Stimulated activated CD8-positive, alpha-beta memory T cell treated with anti-CD3 and anti-CD28 coated beads, Interleukin-15, amount 100 ng/mL, for 1 hour (primary cell): ENCODE measurements around the gene NFU1.

Experiments used
- DNase-seq: peaks from one replicate; pipeline ENCODE4 v3.0.0-alpha.2; 2020; ENCODE audit warnings: low read depth

Gene NFU1

DNA sequence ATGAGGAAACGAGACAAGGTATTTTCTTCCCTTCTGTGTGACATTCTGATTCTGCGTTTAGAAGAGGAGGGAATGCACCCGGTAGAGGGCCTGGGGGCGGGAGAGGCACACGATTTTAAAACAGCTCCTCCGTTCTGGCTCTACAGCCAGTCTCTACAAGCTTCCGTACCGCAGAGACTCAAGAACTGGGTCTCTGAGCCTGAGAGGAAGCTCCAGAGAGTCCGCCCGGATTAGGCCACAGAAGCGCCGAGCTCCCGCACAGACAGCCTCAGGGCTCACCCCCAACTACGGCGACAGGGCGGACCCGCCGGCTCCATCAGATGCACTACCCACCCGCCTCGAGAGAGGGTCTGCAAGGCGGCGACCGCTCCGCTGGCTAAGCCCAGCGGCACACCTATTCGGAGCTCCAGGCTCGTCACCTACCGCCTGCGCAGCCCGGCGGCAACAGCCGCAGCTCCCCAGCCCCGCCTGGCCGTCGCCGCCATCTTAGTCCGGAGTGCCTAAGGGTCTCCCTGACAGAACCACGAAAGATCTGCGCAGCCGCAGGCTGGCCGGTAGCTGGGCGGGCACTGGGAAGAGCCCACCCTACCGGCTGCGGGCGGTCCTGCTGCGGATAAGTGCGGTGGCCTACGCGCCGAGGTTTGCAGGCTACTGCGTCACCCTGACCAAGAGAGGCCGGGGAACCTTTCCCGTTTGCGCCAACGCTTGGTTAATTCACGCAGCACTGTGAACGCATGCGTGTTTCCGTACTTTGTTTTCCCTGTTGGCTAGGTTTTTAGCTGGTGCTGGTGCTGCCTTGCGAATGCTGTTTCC, at the start of gene NFU1:
TSS of gene NFU1 (minus strand) at position 498 of the 813 bp plus-strand sequence. CDS start at position 485, 13 bp downstream.
- peak; percentile 60 for DNase-seq

DNA sequence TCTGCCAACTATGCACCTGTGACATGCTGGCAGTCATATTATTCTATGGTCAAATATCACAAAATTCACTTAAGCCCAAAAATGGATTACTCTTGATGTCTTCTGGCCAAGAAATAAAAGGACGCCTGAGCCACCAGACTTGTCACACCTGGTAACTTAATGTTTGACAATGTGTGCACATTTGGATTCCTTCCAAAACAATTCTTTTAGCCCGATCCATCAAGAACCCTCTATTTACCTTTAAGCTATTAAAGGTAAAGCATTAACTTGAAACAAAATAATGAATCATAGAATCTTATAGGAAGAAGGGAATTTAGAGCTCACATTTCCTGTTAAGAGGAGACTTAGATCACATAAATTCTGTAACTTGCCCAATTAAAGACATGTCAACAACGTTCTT, 46.5 kb upstream of the NFU1 start:
- DNase-seq: no peak

DNA sequence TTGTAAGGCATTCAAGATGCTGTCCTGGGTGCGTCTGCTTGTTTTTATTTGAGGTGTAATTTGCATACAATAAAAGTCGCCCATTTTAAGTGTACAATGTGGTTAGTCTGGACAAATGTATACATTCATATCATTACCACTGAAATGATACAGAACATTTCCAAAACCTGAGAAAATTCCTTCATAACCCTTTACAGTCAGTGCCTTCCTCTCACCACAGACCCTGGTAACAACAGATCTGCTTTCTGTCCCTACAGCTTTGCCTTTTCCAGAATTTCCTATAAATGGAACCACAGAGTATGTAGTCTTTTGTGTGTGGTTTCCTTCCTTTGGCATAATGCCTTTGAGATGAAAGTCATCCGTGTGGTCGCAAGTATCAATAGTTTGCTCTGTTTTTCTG, 45.8 kb upstream of the NFU1 start:
- DNase-seq: no peak

DNA sequence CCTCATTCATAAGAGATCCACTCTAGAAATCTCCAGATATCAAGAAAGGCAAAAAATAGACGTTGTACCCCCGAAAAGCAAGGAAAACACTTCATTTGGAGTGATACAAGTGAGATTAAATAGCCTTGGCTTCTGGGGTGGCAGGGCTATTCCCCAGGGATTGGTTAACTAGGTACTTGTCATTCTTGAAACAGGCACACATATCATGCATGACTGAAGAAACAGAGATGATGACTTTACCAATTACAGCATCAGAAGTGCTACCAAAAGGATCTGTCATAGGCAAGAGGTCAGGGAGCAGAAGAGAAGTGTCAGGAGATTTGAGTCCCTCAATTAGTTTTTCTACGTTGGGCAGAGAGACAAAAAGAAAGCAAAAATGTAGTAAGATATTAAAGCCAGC, 45.2 kb upstream of the NFU1 start:
- DNase-seq: no peak

DNA sequence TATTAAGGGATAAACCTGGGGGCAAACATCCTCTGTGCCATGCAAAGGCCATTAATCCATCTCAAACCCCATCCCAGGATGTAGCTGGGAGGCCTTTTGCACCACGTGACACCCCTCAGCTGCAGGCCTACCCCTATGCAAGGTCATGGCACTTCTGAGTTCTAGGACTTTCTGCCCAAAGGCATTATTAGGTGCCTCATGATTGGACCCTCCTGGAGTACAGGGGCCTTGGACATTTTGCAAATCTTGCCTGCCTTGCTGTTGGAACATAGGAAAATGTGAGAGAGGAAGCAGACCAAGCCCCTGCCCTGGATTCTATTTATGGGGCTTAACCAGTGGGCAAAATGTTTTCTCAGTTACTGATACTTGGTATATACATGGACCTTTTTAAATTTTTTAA, 44.2 kb upstream of the NFU1 start:
- DNase-seq: no peak

DNA sequence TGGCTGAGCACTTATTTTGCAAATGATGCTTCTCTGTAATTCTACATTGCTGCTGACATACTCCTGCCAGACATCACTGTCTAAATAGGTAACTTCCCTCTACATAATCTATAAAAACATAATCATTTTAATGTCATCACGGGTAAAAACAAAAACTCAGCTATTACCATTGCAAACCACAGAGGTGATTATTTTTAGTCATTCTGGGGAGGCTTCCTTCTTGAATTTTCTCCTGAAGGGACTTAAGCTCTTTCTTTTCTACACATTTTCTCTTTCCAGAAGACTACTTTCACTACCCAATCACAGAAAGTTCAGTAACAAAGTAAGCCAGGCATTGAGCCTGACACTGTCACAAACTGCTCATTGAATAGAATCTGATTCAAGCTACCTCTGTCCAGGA, 40.4 kb upstream of the NFU1 start:
- no peak for DNase-seq

DNA sequence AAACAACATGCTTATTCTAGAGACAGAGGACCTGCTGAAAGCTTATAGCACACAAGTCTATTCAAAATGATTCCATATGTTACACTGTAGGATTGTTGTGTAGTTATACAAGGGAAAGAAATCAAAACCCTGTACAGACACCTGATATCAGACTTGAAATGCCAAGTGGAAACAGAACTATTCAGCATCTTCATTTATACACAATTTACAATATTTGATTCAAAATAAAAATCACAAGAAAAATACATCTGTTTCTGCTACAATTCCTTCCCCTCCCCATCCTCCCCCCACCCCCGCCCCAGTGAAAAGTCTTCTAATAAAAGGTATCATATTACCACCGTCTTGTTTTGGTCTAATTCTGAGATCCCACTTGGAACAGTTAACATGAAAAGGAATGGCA, 37.5 kb upstream of the NFU1 start:
- DNase-seq: no peak

DNA sequence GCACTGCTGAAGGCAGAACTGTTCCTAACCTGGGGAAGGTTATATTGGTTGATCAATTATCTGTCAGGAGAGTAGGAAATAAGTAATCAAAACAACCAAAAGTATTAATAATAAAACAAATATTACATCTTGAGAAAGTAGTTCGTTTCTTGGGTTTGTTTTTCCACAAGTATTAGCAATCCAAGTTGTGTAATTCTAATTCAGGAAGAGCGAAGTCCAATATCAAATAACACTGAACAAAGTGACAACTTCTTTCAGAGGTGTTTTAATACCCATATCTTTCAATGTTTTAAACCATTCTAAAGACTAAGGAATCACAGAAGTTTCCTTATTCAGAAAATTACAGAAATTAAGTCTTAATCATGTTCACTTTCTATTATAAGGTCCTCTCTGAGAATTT, 34.6 kb upstream of the NFU1 start:
- DNase-seq: no peak

DNA sequence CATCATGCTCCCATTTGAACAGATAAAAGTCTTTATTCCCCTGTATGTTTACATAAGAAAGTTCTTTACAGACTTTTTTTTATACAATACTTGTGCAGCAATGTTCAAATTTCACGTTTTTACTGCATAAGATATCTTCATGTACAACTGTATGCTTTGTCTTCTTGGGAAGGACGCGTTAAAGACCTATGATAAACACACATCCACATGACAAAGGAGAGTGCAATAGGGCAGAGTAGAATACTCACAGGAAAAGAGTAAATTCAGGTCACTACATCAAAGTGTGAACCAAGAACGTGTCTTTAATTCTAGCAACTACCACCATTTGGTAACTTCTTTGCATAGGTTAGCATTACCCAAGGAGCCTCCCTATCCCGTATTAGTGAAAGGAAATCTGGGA, 33.7 kb upstream of the NFU1 start:
- DNase-seq: no peak

DNA sequence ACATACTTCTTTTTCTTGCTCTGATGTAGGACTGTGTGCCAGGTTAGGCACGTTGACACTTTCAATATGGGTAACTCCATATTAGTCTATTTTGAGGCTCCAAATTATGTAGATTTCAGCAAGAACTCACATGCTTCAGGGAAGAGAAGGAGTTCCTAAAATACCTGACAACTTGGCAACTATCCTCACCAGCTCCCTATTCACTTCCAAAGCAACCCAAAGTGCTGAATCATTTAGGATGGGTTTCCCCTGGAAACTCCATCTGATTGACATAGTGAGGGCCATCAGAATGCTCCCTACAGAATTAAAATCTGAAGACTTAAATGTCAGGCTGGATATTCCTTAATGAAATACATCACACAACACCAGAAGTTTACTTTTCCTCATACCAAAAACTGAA, 32.5 kb upstream of the NFU1 start:
- DNase-seq: no peak

DNA sequence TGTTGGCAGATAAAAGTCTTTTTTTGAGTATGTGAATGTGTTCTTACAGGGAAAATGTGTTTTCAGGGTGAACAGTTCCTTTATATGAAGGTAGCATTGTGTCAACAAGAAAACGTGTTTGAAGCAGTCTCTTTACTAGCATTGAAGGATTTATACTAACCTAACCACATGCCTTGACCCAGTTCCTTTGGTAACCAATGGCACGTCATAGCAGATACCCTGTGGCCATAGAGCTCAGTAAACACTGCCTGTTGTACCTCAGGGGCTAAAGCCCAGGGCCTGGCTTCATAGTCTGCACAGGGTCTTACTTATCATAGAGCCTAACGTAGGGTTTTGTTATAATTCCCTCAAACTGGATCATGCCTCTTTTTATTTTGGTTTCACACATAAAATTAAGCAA, 32.1 kb upstream of the NFU1 start:
- DNase-seq: no peak

DNA sequence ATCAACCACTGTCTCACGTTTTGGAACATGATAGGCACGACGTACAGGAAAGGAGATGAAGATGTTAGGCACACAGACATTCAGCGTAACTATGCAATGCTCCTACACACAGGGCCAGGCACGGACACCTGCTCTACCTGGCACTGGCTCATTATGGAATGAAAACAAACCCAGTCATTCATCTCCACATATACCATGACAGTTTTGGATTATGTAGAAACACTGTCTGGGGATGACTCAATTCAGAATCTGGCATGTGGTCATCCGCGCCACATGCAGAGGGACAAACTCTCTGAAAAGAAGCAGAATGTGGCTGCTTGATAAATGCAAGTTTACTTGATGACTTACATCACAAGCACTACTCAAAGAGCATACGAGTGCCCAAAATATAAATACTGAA, 29.5 kb upstream of the NFU1 start:
- no peak for DNase-seq

DNA sequence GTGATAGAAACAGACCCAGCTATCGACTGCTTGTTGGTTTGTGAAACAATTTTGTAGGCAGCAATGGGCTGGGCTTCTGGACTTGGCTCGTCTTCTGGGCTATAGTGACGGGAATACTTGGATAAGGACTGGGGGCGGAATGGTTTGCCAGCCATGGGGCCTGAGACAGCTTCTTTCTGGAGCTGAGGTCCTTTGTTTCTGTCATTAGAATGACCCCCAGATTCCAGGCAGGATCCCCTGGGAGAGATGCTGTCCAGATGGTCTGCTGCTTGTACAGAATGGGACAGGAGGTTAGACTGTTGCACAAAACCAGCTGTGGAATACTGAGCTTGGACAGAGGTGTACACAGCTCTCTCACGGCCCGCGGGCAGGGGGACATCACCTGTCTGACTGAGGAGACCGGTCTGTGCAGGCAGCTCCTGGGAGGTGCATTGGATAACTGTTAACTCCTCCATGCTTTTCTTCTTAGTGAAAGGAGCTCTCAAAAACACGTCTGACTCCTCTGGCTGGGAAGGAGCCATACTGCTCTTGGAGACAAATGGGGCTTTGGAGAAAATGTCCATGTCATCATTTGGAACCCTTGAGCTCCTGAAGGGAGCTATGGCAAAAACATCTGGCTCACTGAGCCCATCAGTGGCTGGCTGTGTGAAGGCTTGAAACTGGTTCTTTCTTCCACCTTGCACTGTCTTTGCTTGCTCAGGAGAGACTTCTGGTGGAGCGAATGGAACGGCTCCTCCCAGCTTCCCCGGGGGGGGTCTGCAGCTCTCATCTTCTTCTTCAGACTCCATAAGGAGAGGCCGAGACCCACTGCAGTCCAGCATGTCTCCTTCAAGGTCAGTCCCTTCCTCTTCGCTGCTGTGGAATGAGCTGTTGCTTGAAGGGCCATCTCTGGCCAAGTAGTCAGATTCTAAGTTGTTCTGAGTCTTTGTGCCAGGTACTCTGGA, 28.6 kb upstream of the NFU1 start:
- no peak for DNase-seq

DNA sequence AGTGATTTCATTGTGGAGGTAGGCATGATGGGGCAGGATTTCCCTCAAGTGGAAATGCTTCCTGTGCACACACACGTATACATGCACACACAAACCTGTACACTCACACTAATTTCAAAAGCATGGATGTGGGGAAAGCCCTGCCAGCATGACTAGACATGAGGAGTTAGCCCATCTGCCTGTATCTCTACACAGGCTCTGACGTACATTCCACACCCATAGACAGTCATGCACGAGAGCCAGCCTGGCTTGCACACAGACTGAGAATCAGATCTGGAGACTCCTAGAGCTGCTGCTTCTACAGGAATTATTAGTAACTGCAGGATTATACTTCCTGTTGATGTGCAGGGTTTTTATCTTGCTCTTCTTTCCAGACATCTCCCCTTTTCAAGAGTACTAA, 27.3 kb upstream of the NFU1 start:
- no peak for DNase-seq

DNA sequence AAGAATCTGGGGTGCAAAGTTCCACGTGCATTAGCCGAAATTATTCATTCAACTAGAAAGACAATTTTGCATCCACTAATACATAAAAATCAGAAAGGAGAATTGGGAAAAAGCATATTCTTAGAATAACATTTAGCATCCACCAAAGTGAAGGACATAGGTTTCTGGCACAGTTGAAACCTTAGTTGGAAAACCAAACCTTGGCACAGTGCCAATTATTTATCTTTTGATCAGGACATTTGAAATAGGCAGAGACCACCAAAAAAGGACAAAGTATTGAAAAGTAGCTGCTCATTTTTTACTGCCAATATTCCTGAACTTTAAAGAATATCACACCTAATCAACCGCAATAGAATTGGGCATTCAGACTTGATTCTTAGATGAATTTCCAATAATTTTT, 25.5 kb upstream of the NFU1 start:
- no peak for DNase-seq

DNA sequence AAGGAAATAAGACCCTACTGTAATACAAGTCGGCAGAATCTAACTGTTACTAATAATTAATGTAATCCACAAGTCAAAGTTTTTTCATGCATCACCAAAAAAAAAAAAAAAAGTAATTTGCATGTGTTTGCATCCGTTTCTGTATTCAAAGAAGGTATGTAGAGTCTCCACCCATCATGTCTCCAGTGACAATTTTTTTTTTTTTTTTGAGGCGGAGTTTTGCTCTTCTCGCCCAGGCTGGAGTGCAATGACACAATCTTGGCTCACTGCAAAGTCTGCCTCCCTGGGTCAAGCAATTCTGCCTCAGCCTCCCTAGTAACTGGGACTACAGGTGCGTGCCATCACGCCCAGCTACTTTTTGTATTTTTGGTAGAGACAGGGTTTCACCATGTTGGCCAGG, 24.2 kb upstream of the NFU1 start:
- DNase-seq: no peak

DNA sequence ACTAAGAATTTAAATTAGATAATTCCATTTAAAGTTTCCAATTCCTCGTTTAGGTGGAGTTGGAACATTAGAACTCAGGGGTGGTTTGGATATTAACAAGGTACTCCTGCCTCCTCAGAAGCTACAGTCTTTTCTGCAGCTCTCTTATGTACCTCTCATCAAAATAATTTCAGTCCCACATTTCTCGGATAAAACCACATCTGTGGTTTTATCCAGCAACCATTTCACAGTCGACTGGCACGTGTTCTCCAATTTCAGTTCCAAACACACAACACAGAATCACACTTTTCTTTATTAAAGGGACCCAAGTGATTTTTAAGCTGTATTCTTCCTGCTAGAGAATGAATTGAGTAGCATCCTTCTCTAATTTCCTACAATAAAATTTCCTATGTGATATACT, 22.7 kb upstream of the NFU1 start:
- no peak for DNase-seq

DNA sequence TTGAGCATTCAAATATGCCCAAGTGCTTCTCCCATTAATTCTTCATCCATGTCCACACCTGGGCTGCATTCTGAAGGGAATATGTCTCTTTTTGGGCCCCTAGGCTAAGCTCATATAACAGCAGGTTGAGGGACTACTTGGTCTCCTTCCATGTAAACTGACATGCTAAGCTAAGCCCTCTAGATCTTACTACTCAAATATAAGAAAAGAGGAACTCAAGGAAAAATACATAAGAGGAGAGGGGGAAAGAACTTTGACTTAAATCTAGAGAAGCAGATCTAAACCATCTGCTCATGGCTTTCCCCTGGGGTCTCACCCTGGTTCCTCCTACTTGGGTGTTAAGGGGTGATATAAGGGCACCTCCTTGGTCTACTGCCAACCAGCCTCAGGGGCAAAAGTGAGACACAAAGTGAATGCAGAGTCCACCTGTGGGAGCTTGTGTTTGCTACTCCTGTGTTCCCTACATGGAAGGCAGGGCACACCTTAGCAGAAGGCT, 19.8 kb upstream of the NFU1 start:
- DNase-seq: no peak

DNA sequence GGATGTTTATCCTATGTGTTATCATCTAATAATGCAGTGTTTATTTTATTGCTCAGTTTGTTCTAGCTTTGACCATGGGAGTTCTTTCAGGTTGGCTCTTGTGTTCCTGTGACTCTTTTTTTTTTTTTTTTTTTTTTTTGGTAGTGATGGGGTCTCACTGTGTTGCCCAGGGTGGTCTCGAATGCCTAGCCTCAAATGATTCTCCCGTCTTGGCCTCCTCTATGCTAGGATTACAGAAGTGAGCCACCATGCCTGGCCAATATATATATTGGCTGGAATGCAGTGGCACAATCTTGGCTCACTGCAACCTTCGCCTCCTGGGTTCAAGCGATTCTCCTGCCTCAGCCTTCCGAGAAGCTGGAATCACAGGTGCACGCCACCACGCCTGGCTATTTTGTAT, 18.9 kb upstream of the NFU1 start:
- no peak for DNase-seq

DNA sequence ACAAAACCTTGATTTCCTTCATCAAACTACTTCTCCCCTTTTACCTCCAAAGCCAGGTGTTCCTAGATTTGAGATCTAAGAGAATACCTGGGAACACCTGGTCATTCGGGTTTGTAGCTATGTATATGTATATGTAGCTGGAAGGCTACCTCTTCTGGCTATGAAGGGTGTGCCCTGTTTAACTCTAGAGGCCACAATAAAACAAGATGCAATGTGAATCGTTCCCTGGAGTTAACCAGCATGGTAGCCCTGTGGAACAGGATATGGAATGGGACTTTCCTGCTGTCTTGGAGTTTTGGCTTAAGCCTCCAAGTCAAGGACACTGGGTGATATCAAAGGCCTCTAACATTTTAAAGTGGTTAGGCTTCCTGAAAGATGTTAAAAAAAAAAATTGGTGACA, 17.7 kb upstream of the NFU1 start:
- no peak for DNase-seq

DNA sequence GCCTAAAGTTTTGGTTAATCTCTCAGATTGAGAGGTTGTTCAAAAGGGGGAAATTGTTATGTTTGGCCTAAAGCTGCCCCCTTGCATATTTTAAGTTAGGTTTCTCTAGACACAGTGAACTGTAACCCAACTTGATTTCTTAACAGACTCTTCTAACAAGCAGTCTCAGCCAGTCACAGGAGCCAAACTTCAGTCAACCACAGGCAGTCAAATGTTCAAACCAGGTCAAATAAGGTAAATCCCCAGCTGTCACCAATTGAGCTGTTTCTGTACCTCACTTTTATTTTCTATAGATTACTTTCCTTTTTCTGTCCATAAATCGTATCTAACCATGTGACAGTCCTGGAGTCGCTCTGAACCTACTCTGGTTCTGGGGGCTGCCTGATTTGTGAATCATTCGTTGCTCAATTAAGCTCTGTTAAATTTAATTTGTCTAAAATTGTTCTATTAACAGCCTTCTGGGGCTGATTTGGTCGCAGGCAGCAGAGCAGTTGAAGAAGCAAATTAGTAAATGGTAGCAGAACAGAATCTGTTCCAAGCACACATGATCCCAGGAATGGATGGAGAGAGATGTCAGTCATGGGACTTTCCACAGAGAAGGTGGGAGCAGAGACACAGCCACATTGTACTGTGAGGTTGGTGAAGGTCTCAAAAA, 16.4 kb upstream of the NFU1 start:
- DNase-seq: no peak

DNA sequence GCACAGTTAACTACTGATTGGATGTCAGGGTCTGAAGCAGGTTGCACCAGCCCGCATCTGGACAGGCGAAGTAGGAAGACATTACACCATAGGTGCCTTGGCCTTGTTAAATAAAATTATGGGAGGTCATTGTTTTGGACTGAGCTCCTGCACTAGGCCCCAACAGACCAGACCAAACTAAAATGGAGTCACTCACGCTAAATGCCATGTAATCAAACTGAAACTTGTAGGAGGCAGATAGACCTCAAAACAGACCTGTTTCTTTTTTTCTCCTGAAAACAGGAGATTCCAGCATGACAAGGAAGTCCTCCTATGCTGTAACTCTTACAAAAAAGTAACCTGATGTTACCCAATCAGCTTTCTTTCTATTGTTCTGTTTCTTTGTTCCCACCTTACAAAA, 15.5 kb upstream of the NFU1 start:
- no peak for DNase-seq
